CD14-positive monocyte (primary cell): ENCODE measurements around the gene UGT1A10. TPM values are rescaled to one million over a fixed set of nuclear protein-coding genes. Genes with fewer than 3 reads are reported as not detected.

Source experiments
- DNase-seq, 3 donors: peaks; one replicate each; pipeline ENCODE4 v3.0.0-alpha.2; 2011 to 2022
- H2AFZ ChIP-seq: 2 replicates; pipeline ENCODE4 v1.6.0; 2012; ENCODE audit warnings: mild to moderate bottlenecking, low read depth, low read length, inconsistent platforms; ENCODE audit not compliant: insufficient read depth, poor library complexity, severe bottlenecking
- H3K27ac ChIP-seq, 2 donors: 1 replicate in 1 of 2; 2 replicates in 1 of 2; pipeline ENCODE4 v1.5.1; 2012 to 2013; ENCODE audit warnings: low read length in 2 of 2, control low read depth in 1 of 2, inconsistent platforms in 1 of 2, low read depth in 1 of 2, mild to moderate bottlenecking in 1 of 2
- H3K27me3 ChIP-seq, 2 donors: one replicate each; pipeline versions ENCODE4 v1.6.0 to v1.6.1; 2011 to 2013; ENCODE audit warnings: low read length in 2 of 2; ENCODE audit not compliant: control insufficient read depth in 2 of 2, insufficient read depth in 2 of 2
- H3K36me3 ChIP-seq, 2 donors: replicated peaks in 1 of 2; 1 replicate in 1 of 2; 2 replicates in 1 of 2; pipeline versions ENCODE4 v1.5.1 to v1.6.1; 2012 to 2013; ENCODE audit warnings: low read length in 2 of 2, control low read depth in 1 of 2, inconsistent platforms in 1 of 2, mild to moderate bottlenecking in 1 of 2; ENCODE audit not compliant: insufficient read depth in 2 of 2, control insufficient read depth in 1 of 2
- H3K4me1 ChIP-seq, 2 donors: 1 replicate in 1 of 2; 2 replicates in 1 of 2; pipeline versions ENCODE4 v1.5.1 to v1.6.1; 2012 to 2013; ENCODE audit warnings: low read length in 2 of 2, control low read depth in 1 of 2, inconsistent platforms in 1 of 2, mild to moderate bottlenecking in 1 of 2, moderate library complexity in 1 of 2; ENCODE audit not compliant: insufficient read depth in 2 of 2, control insufficient read depth in 1 of 2
- H3K4me2 ChIP-seq: replicated peaks from 2 replicates; pipeline ENCODE3; 2012; ENCODE audit warnings: low read length, moderate library complexity, mild to moderate bottlenecking; ENCODE audit not compliant: poor library complexity, severe bottlenecking; ENCODE audit errors: extremely low read depth
- H3K4me3 ChIP-seq, 3 experiments: fragments of 200-600 bp in 1 of 3; sonication (generic) in 1 of 3; replicated peaks in 1 of 3; 1 replicate in 2 of 3; 2 replicates in 1 of 3; pipeline ENCODE4 v1.5.1; 2011 to 2013; ENCODE audit warnings: low read length in 3 of 3, mild to moderate bottlenecking in 3 of 3, control low read depth in 2 of 3, low read depth in 2 of 3, inconsistent platforms in 1 of 3, moderate library complexity in 1 of 3
- H3K79me2 ChIP-seq: 2 replicates; pipeline ENCODE4 v1.6.0; 2012; ENCODE audit warnings: mild to moderate bottlenecking, control low read depth, inconsistent platforms, low read length, moderate library complexity; ENCODE audit not compliant: insufficient read depth
- H3K9ac ChIP-seq: 2 replicates; pipeline ENCODE4 v1.6.0; 2017; ENCODE audit warnings: low read length, mild to moderate bottlenecking; ENCODE audit not compliant: insufficient read depth, poor library complexity, severe bottlenecking
- H3K9me3 ChIP-seq, 2 donors: replicated peaks in 1 of 2; 1 replicate in 1 of 2; 2 replicates in 1 of 2; pipeline versions ENCODE4 v1.5.1 to v1.6.1; 2012 to 2013; ENCODE audit warnings: low read length in 2 of 2, control low read depth in 1 of 2; ENCODE audit not compliant: control insufficient read depth in 1 of 2, insufficient read depth in 1 of 2
- H4K20me1 ChIP-seq: 2 replicates; pipeline ENCODE4 v1.6.0; 2012; ENCODE audit warnings: mild to moderate bottlenecking, low read length, control low read depth, moderate library complexity; ENCODE audit not compliant: insufficient read depth
- H3K27ac Mint-ChIP-seq, 7 donors: one replicate each; pipeline ENCODE4 v1.8.0; 2020; ENCODE audit warnings: mild to moderate bottlenecking in 7 of 7, mixed read lengths in 7 of 7, moderate library complexity in 6 of 7, inconsistent platforms in 2 of 7
- H3K27me3 Mint-ChIP-seq, 3 donors: one replicate each; pipeline ENCODE4 v1.8.0; 2021 to 2022; ENCODE audit warnings: low read depth in 3 of 3, mild to moderate bottlenecking in 3 of 3, mixed read lengths in 3 of 3, moderate library complexity in 3 of 3, inconsistent platforms in 1 of 3
- H3K36me3 Mint-ChIP-seq, 2 donors: one replicate each; pipeline ENCODE4 v1.8.0; 2020; ENCODE audit warnings: mixed read lengths in 2 of 2, inconsistent platforms in 1 of 2, mild to moderate bottlenecking in 1 of 2
- H3K4me1 Mint-ChIP-seq: one replicate; pipeline ENCODE4 v1.8.0; 2020; ENCODE audit warnings: mild to moderate bottlenecking, mixed read lengths
- H3K4me3 Mint-ChIP-seq, 2 donors: one replicate each; pipeline ENCODE4 v1.8.0; 2020; ENCODE audit warnings: mild to moderate bottlenecking in 2 of 2, mixed read lengths in 2 of 2, moderate library complexity in 1 of 2
- H3K9me3 Mint-ChIP-seq, 7 donors: one replicate each; pipeline ENCODE4 v1.8.0; 2020 to 2022; ENCODE audit warnings: mixed read lengths in 7 of 7, mild to moderate bottlenecking in 6 of 7, moderate library complexity in 6 of 7, inconsistent platforms in 2 of 7
- CTCF ChIP-seq: fragments of 200-600 bp; IDR thresholded peaks from one replicate; pipeline ENCODE4 v1.8.0; 2022; ENCODE audit warnings: antibody characterized with exemption, mild to moderate bottlenecking
- WGBS: methylation state at CpG from one replicate; pipeline ENCODE4 v1.1.5; 2013; ENCODE audit warnings: missing lambda C conversion rate; ENCODE audit not compliant: insufficient coverage; 5-methylcytosine and 5-hydroxymethylcytosine counted together
- intact Hi-C, 2 donors: fragments of 100-400 bp; cut with micrococcal nuclease; formaldehyde crosslinking; loops; one replicate each; pipeline versions ENCODE4 v1.15.0 to v1.15.1; 2023
- polyA plus RNA-seq, 3 donors: library from polyadenylated mRNA; depleted of rRNA in 1 of 3; unstranded in 2 of 3; stranded (reverse) in 1 of 3; fragments of 300-500 nt in 2 of 3; fragments of >200 nt in 1 of 3; fragmentation: Illumina TruSeq in 2 of 3; gene quantifications; 1 replicate in 2 of 3; 2 replicates in 1 of 3; pipeline ENCODE4 v1.2.3, GENCODE V29; 2012 to 2021

UGT1A10 gene
- polyA plus RNA-seq, 3 donors, result not detected

- H3K4me2 ChIP-seq, result no peak overlapping the region
- Mint-ChIP-seq H3K9me3 (peaks cover 3 to 25% (median 8%) of the 10 kb centered on the region in 7 donors), H3K4me1 (no peaks in the 10 kb centered on the region), H3K27me3 (peaks cover 0 to 3% (median 2%) of the 10 kb centered on the region in 3 donors), H3K4me3 (no peak overlapping the region), H3K36me3 (no peaks in the 10 kb centered on the region), H3K27ac (no peak overlapping the region)
- no peak for TF ChIP-seq CTCF
- no peaks in the 10 kb centered on the region for H3K4me1 ChIP-seq
- H3K27me3 ChIP-seq, result no peaks in the 10 kb centered on the region
- H3K9ac ChIP-seq, result no peak overlapping the region
- 82% methylated on average over 3 of the region's 5 CpGs for WGBS
- no peak overlapping the region for H3K4me3 ChIP-seq
- no peak for DNase-seq
- intact Hi-C loops, result no loop called here
- no peaks in the 10 kb centered on the region for H4K20me1 ChIP-seq
- H2AFZ ChIP-seq, result no peak overlapping the region
- no peak overlapping the region for H3K27ac ChIP-seq
- no peaks in the 10 kb centered on the region for H3K79me2 ChIP-seq
- H3K36me3 ChIP-seq, result no peaks in the 10 kb centered on the region
- H3K9me3 ChIP-seq, result no peaks in the 10 kb centered on the region
Observed at GRCh38 chr2:233627331-233628025, 8.8 kb upstream of the UGT1A10 start.

GRCh38 chr2:233638836-233639235 lies 2.6 kb downstream of the UGT1A10 start:
- no peak overlapping the region for H3K9ac ChIP-seq

More at GRCh38 chr2:233638836-233639235, 2.6 kb downstream of the UGT1A10 start:
- Mint-ChIP-seq H3K36me3 (no peaks in the 10 kb centered on the region), H3K9me3 (peaks cover 2 to 9% (median 4%) of the 10 kb centered on the region in 7 donors), H3K4me3 (no peak overlapping the region), H3K4me1 (no peaks in the 10 kb centered on the region), H3K27ac (no peak overlapping the region), H3K27me3 (peaks cover 1 to 3% (median 3%) of the 10 kb centered on the region in 3 donors)
- no peaks in the 10 kb centered on the region for H3K79me2 ChIP-seq
- H3K4me1 ChIP-seq, result no peaks in the 10 kb centered on the region
- H3K4me2 ChIP-seq, result no peak overlapping the region
- TF ChIP-seq CTCF, result no peak
- intact Hi-C loops, result no loop called here
- H3K9me3 ChIP-seq, result peaks cover 0 to 6% of the 10 kb centered on the region in 2 donors
- DNase-seq, result no peak
- H3K4me3 ChIP-seq, result no peak overlapping the region
- H4K20me1 ChIP-seq, result no peaks in the 10 kb centered on the region
- H3K36me3 ChIP-seq, result no peaks in the 10 kb centered on the region
- no peak overlapping the region for H3K27ac ChIP-seq
- H3K27me3 ChIP-seq, result no peaks in the 10 kb centered on the region
- no peak overlapping the region for H2AFZ ChIP-seq
- 100% methylated on average over 1 of the region's 5 CpGs for WGBS
